Endothelial cell of umbilical vein (primary cell): ENCODE measurements around the gene RYR1. TPM values are rescaled to one million over a fixed set of nuclear protein-coding genes. Genes with fewer than 3 reads are reported as not detected.

ENCODE experiments used
- BruUV-seq: library from RNA; stranded (reverse); fragments of 400-500 nt; replicated peaks from 2 replicates; lab custom pipeline; 2021; lab: Mats Ljungman, UMichigan
- CTCF ChIA-PET: fragments of 300-600, 350-600 bp; sonication (Branson Sonifier 250); formaldehyde crosslinking; loops from one replicate; lab custom pipeline; 2021; ENCODE audit warnings: antibody characterized with exemption, inconsistent platforms; lab: Charles Lee
- POLR2A ChIA-PET: fragments of 300-600, 350-600 bp; sonication (Branson Sonifier 250); formaldehyde crosslinking; loops from one replicate; lab custom pipeline; 2021; ENCODE audit warnings: antibody characterized with exemption, inconsistent platforms; lab: Charles Lee
- DNase-seq: peaks from one replicate; pipeline ENCODE4 v3.0.0-alpha.2; 2011; ENCODE audit warnings: low read depth, low spot score
- FAIRE-seq: peaks from 2 replicates; lab custom pipeline; 2011; peaks lifted over from hg19 to GRCh38; lab: Jason Lieb, UNC
- H2AFZ ChIP-seq: 2 replicates; pipeline ENCODE4 v1.6.0; 2012; ENCODE audit warnings: low read depth, low read length, control low read depth, inconsistent platforms
- H3K27ac ChIP-seq: 2 replicates; pipeline ENCODE4 v1.5.1; 2011; ENCODE audit warnings: low read depth, mild to moderate bottlenecking, control low read depth, low read length, moderate library complexity; ENCODE audit not compliant: insufficient read depth
- H3K27me3 ChIP-seq, 2 experiments: 2 replicates each; pipeline versions ENCODE4 v1.6.0 to v1.6.1; 2011; ENCODE audit warnings: low read length in 2 of 2, mixed read lengths in 1 of 2; ENCODE audit not compliant: control insufficient read depth in 2 of 2, insufficient read depth in 2 of 2
- H3K36me3 ChIP-seq, 2 experiments: 2 replicates in 1 of 2; 3 replicates in 1 of 2; pipeline ENCODE4 v1.5.1; 2011; ENCODE audit warnings: low read length in 2 of 2, mild to moderate bottlenecking in 1 of 2, moderate library complexity in 1 of 2; ENCODE audit not compliant: control insufficient read depth in 2 of 2, insufficient read depth in 2 of 2; ENCODE audit errors: extremely low read depth in 1 of 2
- H3K4me1 ChIP-seq: 3 replicates; pipeline ENCODE4 v1.5.1; 2011; ENCODE audit warnings: mild to moderate bottlenecking, low read length; ENCODE audit not compliant: control insufficient read depth, insufficient read depth; ENCODE audit errors: extremely low read depth
- H3K4me2 ChIP-seq: 2 replicates; pipeline ENCODE4 v1.6.1; 2011; ENCODE audit warnings: low read length, control low read depth, mixed read lengths; ENCODE audit not compliant: insufficient read depth
- H3K4me3 ChIP-seq, 3 experiments: fragments of 200-600 bp in 1 of 3; sonication (generic), shearing (Covaris generic) in 1 of 3; replicated peaks in 1 of 3; 2 replicates each; pipeline ENCODE4 v1.5.1; 2011 to 2016; ENCODE audit warnings: control low read depth in 3 of 3, low read length in 3 of 3, mild to moderate bottlenecking in 2 of 3, inconsistent platforms in 1 of 3, low read depth in 1 of 3, moderate library complexity in 1 of 3; ENCODE audit not compliant: insufficient read depth in 1 of 3
- H3K79me2 ChIP-seq: 2 replicates; pipeline ENCODE4 v1.6.0; 2012; ENCODE audit warnings: low read length, inconsistent platforms; ENCODE audit not compliant: control insufficient read depth, insufficient read depth
- H3K9ac ChIP-seq: replicated peaks from 2 replicates; pipeline ENCODE3; 2011; ENCODE audit warnings: low read length, control low read depth; ENCODE audit not compliant: insufficient read depth; ENCODE audit errors: extremely low read depth
- H3K9me1 ChIP-seq: replicated peaks from 3 replicates; pipeline ENCODE4 v1.6.0; 2011; ENCODE audit warnings: mild to moderate bottlenecking, low read length; ENCODE audit not compliant: control insufficient read depth, insufficient read depth; ENCODE audit errors: extremely low read depth
- H3K9me3 ChIP-seq: replicated peaks from 2 replicates; pipeline ENCODE4 v1.5.1; 2012; ENCODE audit warnings: low read length, inconsistent platforms; ENCODE audit not compliant: control insufficient read depth, insufficient read depth
- H4K20me1 ChIP-seq: replicated peaks from 2 replicates; pipeline ENCODE3; 2011; ENCODE audit warnings: mild to moderate bottlenecking, low read length; ENCODE audit not compliant: control insufficient read depth, insufficient read depth; ENCODE audit errors: extremely low read depth
- CTCF ChIP-seq, 2 donors: IDR thresholded peaks; 1 replicate in 1 of 2; 2 replicates in 1 of 2; pipeline ENCODE4 v1.5.1; 2011; ENCODE audit warnings: low read length in 2 of 2, mild to moderate bottlenecking in 2 of 2, moderate library complexity in 2 of 2, control low read depth in 1 of 2, inconsistent platforms in 1 of 2, low read depth in 1 of 2; ENCODE audit not compliant: insufficient read depth in 1 of 2; ENCODE audit errors: extremely low read depth in 1 of 2
- EZH2 ChIP-seq: IDR thresholded peaks from 2 replicates; pipeline ENCODE4 v1.6.1; 2012; ENCODE audit warnings: borderline replicate concordance, low read depth, mild to moderate bottlenecking, moderate library complexity, low read length, inconsistent platforms; ENCODE audit not compliant: severe bottlenecking
- FOS ChIP-seq: IDR thresholded peaks from 2 replicates; pipeline ENCODE4 v1.6.1; 2011; ENCODE audit warnings: mild to moderate bottlenecking, low read length, moderate library complexity, borderline replicate concordance; ENCODE audit not compliant: insufficient read depth
- GATA2 ChIP-seq: IDR thresholded peaks from 2 replicates; pipeline ENCODE4 v1.7.0; 2011; ENCODE audit warnings: low read depth, mild to moderate bottlenecking, moderate library complexity, mixed read lengths, low read length; ENCODE audit not compliant: insufficient read length, insufficient read depth
- JUN ChIP-seq: IDR thresholded peaks from 2 replicates; pipeline ENCODE4 v1.6.1; 2011; ENCODE audit warnings: borderline replicate concordance, low read depth; ENCODE audit not compliant: insufficient read length, insufficient read depth
- MAX ChIP-seq: IDR thresholded peaks from 2 replicates; pipeline ENCODE4 v1.6.1; 2011; ENCODE audit not compliant: insufficient read depth, insufficient read length
- MYC ChIP-seq: IDR thresholded peaks from one replicate; pipeline ENCODE4 v1.6.1; 2011; ENCODE audit warnings: mild to moderate bottlenecking, low read depth, low read length
- POLR2A ChIP-seq: IDR thresholded peaks from 2 replicates; pipeline ENCODE4 v1.6.1; 2012; ENCODE audit warnings: low read depth, mild to moderate bottlenecking, control low read depth, low read length
- POLR2AphosphoS5 ChIP-seq: IDR thresholded peaks from 2 replicates; pipeline ENCODE4 v1.6.1; 2012; ENCODE audit warnings: low read depth, mild to moderate bottlenecking, control low read depth, low read length, moderate library complexity; ENCODE audit not compliant: insufficient read depth
- dilution Hi-C: fragments of 300-500 bp; cut with MboI; formaldehyde crosslinking; loops from one replicate; pipeline ENCODE4 v1.15.0; 2019; ENCODE audit warnings: low sequenced_read_pairs; ENCODE audit not compliant: extremely low pct_ligation_motif_present
- intact Hi-C: fragments of 100-400 bp; cut with micrococcal nuclease; formaldehyde crosslinking; loops from one replicate; pipeline ENCODE4 v1.10.0; 2022
- polyA plus RNA-seq, 4 experiments: library from polyadenylated mRNA; depleted of rRNA in 3 of 4; stranded (reverse) in 3 of 4; unstranded in 1 of 4; fragments of >200 nt; gene quantifications; 2 replicates each; pipeline versions ENCODE4 v1.2.1 to v1.2.3, GENCODE V29; 2011 to 2012; ENCODE audit warnings: missing spikeins in 1 of 4
- total RNA-seq: library from RNA; stranded (reverse); gene quantifications from 2 replicates; pipeline ENCODE4 v1.2.3, GENCODE V29; 2021

RYR1 gene
- total and polyA plus RNA-seq, 2 donors (not counting 3 experiments of a cell fraction or from before 2014, with no cell fraction given) = under 0.01 to 0.02 TPM

- dilution Hi-C loops = no loop called here
- Histone ChIP-seq H3K9me1 (no peaks in the 10 kb centered on the region), H2AFZ (no peak overlapping the region), H3K79me2 (no peaks in the 10 kb centered on the region), H4K20me1 (no peaks in the 10 kb centered on the region), H3K9me3 (no peaks in the 10 kb centered on the region), H3K4me3 (no peak overlapping the region), H3K9ac (no peak overlapping the region), H3K4me1 (no peaks in the 10 kb centered on the region), H3K4me2 (no peak overlapping the region), H3K27ac (no peak overlapping the region), H3K36me3 (no peaks in the 10 kb centered on the region), H3K27me3 (no peaks in the 10 kb centered on the region)
- no TSS peak for BruUV-seq
- ChIA-PET POLR2A (no interaction called here), CTCF (no interaction called here)
- TF ChIP-seq EZH2 (no peak), GATA2 (no peak), MAX (no peak), POLR2A (no peak), POLR2AphosphoS5 (no peak), JUN (no peak), FOS (no peak), CTCF (IDR thresholded peaks at IDR 0.05; ENCODE audit: extremely low read depth in 1 of 2, insufficient read depth in 1 of 2, low read depth in 1 of 2, low read length in 2 of 2) (no peak), MYC (no peak)
- intact Hi-C loops = no loop called here
- no peak for DNase-seq
- FAIRE-seq = no peak
These were observed 16.0 kb downstream of the RYR1 start for GRCh38 chr19:38449518-38449917.
